Right ventricle myocardium inferior (tissue), 1 donor: ENCODE data around the gene BMP5. TPM values are rescaled to one million over a fixed set of nuclear protein-coding genes. Genes with fewer than 3 reads are reported as not detected.
A peak's percentile ranks its signal among the peaks of the same experiment; 100 is the strongest.

Experiments
- ATAC-seq: fragments of 200-7000 bp; cut with Tn5 transposase; one replicate; pipeline ENCODE4 v1.9.1; 2020; ENCODE audit warnings: mild to moderate bottlenecking, moderate library complexity
- DNase-seq: peaks from one replicate; pipeline ENCODE4 v3.0.0; 2021; ENCODE audit errors: missing footprints
- intact Hi-C: fragments of 100-400 bp; cut with DNase I; formaldehyde crosslinking; loops from one replicate; pipeline ENCODE4 v1.11.0; 2022
- total RNA-seq: library from RNA; stranded (reverse); fragmentation: NEBNext Ultra II Directional; extraction: Animal tissue kit (Norgen Biotek cat#: 25700); gene quantifications from one replicate; pipeline ENCODE4 v1.2.1, GENCODE V29; 2021
- donor health status: DM: no; HTN: yes; CAD: no; lungs with severe emphysema.

The BMP5 gene
- total RNA-seq, 1 donor from 2014 or later, result 2.3 TPM

GRCh38 chr6:55759536-55759935 is 115.9 kb downstream of the BMP5 start:
- intact Hi-C loops, result no loop called here
- ATAC-seq (no peak), DNase-seq (no peak)

- no peak for DNase-seq
Measured at GRCh38 chr6:55758156-55758937, 117.0 kb downstream of the BMP5 start.

GRCh38 chr6:55756531-55757031 is 118.8 kb downstream of the BMP5 start:
- ATAC-seq (no peak), DNase-seq (no peak)
- intact Hi-C loops, result no loop called here

More at GRCh38 chr6:55758156-55758937, 117.0 kb downstream of the BMP5 start:
- intact Hi-C loops, result no loop called here
- peak; percentile 84 for ATAC-seq

DNA sequence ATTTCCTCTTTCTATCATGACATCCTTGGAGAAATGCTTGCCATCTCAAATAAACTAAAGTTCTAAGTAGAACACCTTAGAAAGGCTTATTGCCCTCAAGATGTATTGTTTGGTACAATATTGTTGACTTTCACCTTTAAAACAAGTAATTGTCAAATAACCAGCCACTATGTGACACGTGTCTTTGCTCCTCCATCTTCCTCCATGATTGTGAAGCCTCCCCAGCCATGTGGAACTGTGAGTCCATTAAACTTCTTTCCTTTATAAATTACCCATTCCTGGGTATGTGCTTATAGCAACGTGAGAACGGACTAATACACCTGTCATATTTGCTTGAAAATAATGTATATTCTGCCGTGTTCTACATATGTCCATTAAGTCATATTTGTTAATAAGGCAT is 126.5 kb downstream of the BMP5 start:
- intact Hi-C loops, result no loop called here
- no peak for DNase-seq
- ATAC-seq, result no peak

GRCh38 chr6:55746473-55746872 is 128.9 kb downstream of the BMP5 start:
- no peak for ATAC-seq
- DNase-seq, result no peak
- intact Hi-C loops, result no loop called here

DNA sequence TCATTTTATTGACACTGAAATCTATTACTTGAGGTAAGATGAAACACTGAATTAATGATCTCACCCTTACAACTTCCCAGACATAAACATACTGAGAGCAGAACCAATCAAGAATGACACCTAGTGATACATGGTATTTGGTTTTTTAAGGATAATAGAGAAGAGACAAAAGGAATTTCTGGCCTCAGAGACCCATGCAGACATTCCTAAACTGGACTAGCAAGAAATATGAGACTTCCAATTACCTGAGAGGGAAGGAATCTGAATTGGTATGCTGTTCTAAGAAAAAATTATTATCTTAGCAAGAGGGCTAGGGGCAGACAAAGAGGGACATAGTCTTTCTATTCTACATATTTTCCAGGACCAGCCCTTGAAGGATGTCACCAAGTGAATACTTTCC is 141.1 kb downstream of the BMP5 start:
- DNase-seq (no peak), ATAC-seq (no peak)
- intact Hi-C loops, result no loop called here

- DNase-seq (no peak), ATAC-seq (no peak)
- intact Hi-C loops, result no loop called here
Measured at GRCh38 chr6:55729665-55730064, 145.7 kb downstream of the BMP5 start.

GRCh38 chr6:55726144-55726543 is 149.2 kb downstream of the BMP5 start:
- intact Hi-C loops, result no loop called here
- DNase-seq (no peak), ATAC-seq (no peak)

DNA sequence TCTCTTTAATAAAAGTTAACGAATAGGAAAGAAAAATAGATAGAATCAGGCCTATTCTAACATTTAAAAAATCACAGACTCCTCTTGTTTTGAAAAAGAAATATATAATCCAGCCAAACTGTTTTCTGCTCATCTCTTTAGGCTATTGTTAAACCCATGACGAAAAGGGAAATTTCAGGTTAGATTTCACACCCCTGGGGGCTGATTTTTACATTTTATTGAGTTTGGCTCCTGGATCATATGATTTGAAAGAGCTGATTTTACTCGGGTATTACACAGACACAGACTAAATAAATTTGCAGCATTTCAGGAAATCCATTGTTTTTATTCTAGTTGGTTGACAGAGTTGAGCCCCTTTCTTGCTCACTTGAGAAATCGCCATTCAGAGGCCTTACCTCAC is 160.6 kb downstream of the BMP5 start:
- DNase-seq (no peak), ATAC-seq (no peak)
- intact Hi-C loops, result no loop called here

- intact Hi-C loops, result no loop called here
- DNase-seq (no peak), ATAC-seq (peak; percentile 48)
Measured at GRCh38 chr6:55713436-55713835, 162.0 kb downstream of the BMP5 start.

GRCh38 chr6:55708711-55709110 is 166.7 kb downstream of the BMP5 start:
- ATAC-seq, result no peak
- intact Hi-C loops, result no loop called here

DNA sequence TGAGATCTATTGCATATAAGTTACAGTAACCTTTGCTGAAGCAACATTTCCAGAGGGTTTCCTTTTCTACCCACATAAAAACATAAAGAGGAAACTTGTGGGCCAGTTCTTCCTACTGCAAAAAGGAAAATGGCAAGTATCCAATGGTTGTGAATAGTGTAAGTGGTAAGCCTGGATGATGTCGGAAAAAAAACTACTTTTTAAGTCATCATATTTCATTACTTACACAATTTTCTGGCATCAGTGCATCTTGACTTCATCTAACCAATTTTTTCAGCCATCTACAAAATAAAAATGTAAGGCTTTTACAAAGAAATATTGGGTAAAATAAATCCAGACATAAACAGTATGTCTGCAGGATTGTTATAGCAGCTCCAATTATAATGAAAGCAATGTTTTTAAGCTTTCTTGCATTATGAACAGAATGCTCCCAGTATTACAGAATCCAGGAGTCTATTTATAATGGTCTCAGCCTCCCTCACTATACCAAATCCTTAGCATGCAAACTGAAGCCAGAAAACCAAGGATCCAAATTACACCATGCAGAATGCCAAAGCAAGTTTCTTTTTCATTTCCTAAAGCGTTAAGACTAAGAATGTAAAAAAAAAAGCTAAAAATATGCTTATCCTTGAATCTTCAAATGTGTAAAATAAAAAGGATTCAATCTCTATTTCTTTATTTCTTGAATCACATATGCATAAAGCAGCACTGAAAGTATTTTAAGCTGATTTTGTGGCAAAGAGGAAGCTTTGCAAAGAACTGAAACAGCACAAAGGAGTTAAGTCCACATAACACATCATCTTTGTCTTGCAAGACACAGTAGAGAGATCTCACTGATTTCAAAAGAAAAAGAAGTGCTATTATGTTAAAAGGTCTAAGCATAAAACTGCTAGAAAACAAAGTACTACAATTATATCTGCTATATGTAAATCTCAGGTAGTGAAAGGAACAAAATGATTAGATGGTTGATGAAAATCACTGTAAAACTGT is 169.6 kb downstream of the BMP5 start:
- intact Hi-C loops, result no loop called here
- DNase-seq (no peak), ATAC-seq (no peak)

More at GRCh38 chr6:55708711-55709110, 166.7 kb downstream of the BMP5 start:
- no peak for DNase-seq

GRCh38 chr6:55704421-55704820 is 171.0 kb downstream of the BMP5 start:
- DNase-seq, result no peak
- no peak for ATAC-seq
- intact Hi-C loops, result no loop called here
